Mesothelial cell of epicardium (in vitro differentiated cells): ENCODE data around the gene GNE. TPM values are rescaled to one million over a fixed set of nuclear protein-coding genes. Genes with fewer than 3 reads are reported as not detected.
"Not testable (repeated sequence)": the region's sequence is repeated elsewhere in the genome, so short reads cannot be mapped to it uniquely, and the experiment has no call there.

Experiments
- DNase-seq, 2 experiments: peaks; one replicate each; pipeline ENCODE4 v3.0.0; 2021; ENCODE audit warnings: low spot score in 2 of 2; ENCODE audit not compliant: unreplicated experiment in 2 of 2
- H3K27ac Mint-ChIP-seq: 2 replicates; pipeline ENCODE4 v1.8.0; 2021; ENCODE audit warnings: mixed read lengths
- H3K27me3 Mint-ChIP-seq: 2 replicates; pipeline ENCODE4 v1.8.0; 2021; ENCODE audit warnings: low read depth, mixed read lengths
- H3K36me3 Mint-ChIP-seq: 2 replicates; pipeline ENCODE4 v1.8.0; 2021; ENCODE audit warnings: mixed read lengths
- H3K4me1 Mint-ChIP-seq: 2 replicates; pipeline ENCODE4 v1.8.0; 2021; ENCODE audit warnings: mixed read lengths
- H3K4me3 Mint-ChIP-seq: 2 replicates; pipeline ENCODE4 v1.8.0; 2021; ENCODE audit warnings: mild to moderate bottlenecking, moderate library complexity, mixed read lengths
- H3K9me3 Mint-ChIP-seq: 2 replicates; pipeline ENCODE4 v1.8.0; 2021; ENCODE audit warnings: mixed read lengths
- CTCF ChIP-seq: fragments of 200-600 bp; sonication (generic); IDR thresholded peaks from one replicate; pipeline ENCODE4 v1.5.0; 2021; ENCODE audit warnings: antibody characterized with exemption; ENCODE audit not compliant: unreplicated experiment
- total RNA-seq: library from RNA; stranded (reverse); gene quantifications from 3 replicates; pipeline ENCODE4 v1.2.1, GENCODE V29; 2021

GNE gene
- total RNA-seq, 1 donor from 2014 or later, result 12.1 TPM

- Mint-ChIP-seq H3K36me3 (peaks cover 7% of the 10 kb centered on the region), H3K4me3 (peak overlapping the region; percentile 89), H3K4me1 (peaks cover 47% of the 10 kb centered on the region), H3K9me3 (no peaks in the 10 kb centered on the region), H3K27ac (peak overlapping the region; percentile 96), H3K27me3 (no peaks in the 10 kb centered on the region)
- TF ChIP-seq CTCF, result no peak
- DNase-seq, result peak in 1 of 2 experiments; percentile 51
These were observed 67.0 kb downstream of the GNE start for GRCh38 chr9:36191290-36191645.

- peak within 1 kb of the TSS; percentile 89 for H3K4me3 Mint-ChIP-seq
- DNase-seq, result peak; percentile 85 to 89
- peak within 1 kb of the TSS; percentile 96 for H3K27ac Mint-ChIP-seq
- no peaks in the 10 kb centered on the region for H3K9me3 Mint-ChIP-seq
- peak; percentile 43 for TF ChIP-seq CTCF
- H3K27me3 Mint-ChIP-seq, result no peaks in the 10 kb centered on the region
- H3K4me1 Mint-ChIP-seq, result peaks cover 47% of the 10 kb centered on the region
- peaks cover 7% of the 10 kb centered on the region for H3K36me3 Mint-ChIP-seq
These were observed 67.6 kb downstream of the GNE start, which contains the start of gene CLTA for GRCh38 chr9:36190388-36191289. Gene CLTA, plus strand, starts transcription at chr9:36190921. Its CDS starts 136 bp downstream, at chr9:36191057.

GRCh38 chr9:36189976-36190375, 68.3 kb downstream of the GNE start:
- H3K9me3 Mint-ChIP-seq, result no peaks in the 10 kb centered on the region
- TF ChIP-seq CTCF, result no peak
- peak overlapping the region; percentile 77 for H3K27ac Mint-ChIP-seq
- peaks cover 1% of the 10 kb centered on the region for H3K36me3 Mint-ChIP-seq
- H3K4me1 Mint-ChIP-seq, result peaks cover 43% of the 10 kb centered on the region
- H3K27me3 Mint-ChIP-seq, result no peaks in the 10 kb centered on the region
- DNase-seq, result no peak
- peak overlapping the region; percentile 89 for H3K4me3 Mint-ChIP-seq

GRCh38 chr9:36188212-36188611, 70.0 kb downstream of the GNE start:
- H3K27me3 Mint-ChIP-seq, result no peaks in the 10 kb centered on the region
- H3K4me3 Mint-ChIP-seq, result no peak overlapping the region
- H3K9me3 Mint-ChIP-seq, result no peaks in the 10 kb centered on the region
- H3K27ac Mint-ChIP-seq, result no peak overlapping the region
- no peak for TF ChIP-seq CTCF
- peaks cover 25% of the 10 kb centered on the region for H3K4me1 Mint-ChIP-seq
- no peak for DNase-seq
- no peaks in the 10 kb centered on the region for H3K36me3 Mint-ChIP-seq

GRCh38 chr9:36187414-36187813, 70.8 kb downstream of the GNE start:
- Mint-ChIP-seq H3K36me3 (no peaks in the 10 kb centered on the region), H3K4me1 (peaks cover 17% of the 10 kb centered on the region)
- no peak for DNase-seq

GRCh38 chr9:36180243-36180642, 78.0 kb downstream of the GNE start:
- peaks cover 15% of the 10 kb centered on the region for H3K9me3 Mint-ChIP-seq

More at GRCh38 chr9:36187414-36187813, 70.8 kb downstream of the GNE start:
- H3K4me3 Mint-ChIP-seq, result no peak overlapping the region
- H3K9me3 Mint-ChIP-seq, result no peaks in the 10 kb centered on the region
- no peaks in the 10 kb centered on the region for H3K27me3 Mint-ChIP-seq
- no peak for TF ChIP-seq CTCF
- no peak overlapping the region for H3K27ac Mint-ChIP-seq

More at GRCh38 chr9:36180243-36180642, 78.0 kb downstream of the GNE start:
- H3K4me1 Mint-ChIP-seq, H3K36me3 Mint-ChIP-seq, DNase-seq, H3K4me3 Mint-ChIP-seq, H3K27ac Mint-ChIP-seq, H3K27me3 Mint-ChIP-seq: not testable (repeated sequence)
